Measurements from ENCODE around the gene RGS9BP. TPM values are rescaled to one million over a fixed set of nuclear protein-coding genes. Genes with fewer than 3 reads are reported as not detected.
"Not testable (repeated sequence)": the region's sequence is repeated elsewhere in the genome, so short reads cannot be mapped to it uniquely, and the experiment has no call there.

RGS9BP gene
- total RNA-seq, 1 experiment from 2014 or later = 0.13 TPM

GRCh38 chr19:32695506-32695905 is 19.9 kb downstream of the RGS9BP start:
- not testable (repeated sequence) for H2BK120ac ChIP-seq (ENCODE audit: low read depth, low read length, poor library complexity, severe bottlenecking); H3K9me3 ChIP-seq (ENCODE audit: control insufficient read depth, low read depth, low read length); H3K18ac ChIP-seq (ENCODE audit: insufficient read length, low read depth, low read length); H2AFZ ChIP-seq (ENCODE audit: low read length); H3K9ac ChIP-seq (ENCODE audit: extremely low read depth, insufficient read length, low read length); H3K56ac ChIP-seq (ENCODE audit: insufficient read length, low read depth, low read length); H3K23ac ChIP-seq (ENCODE audit: insufficient read length, low read depth, low read length); H4K20me1 ChIP-seq (ENCODE audit: control insufficient read depth, insufficient read depth, insufficient read length); H3K4me1 ChIP-seq (ENCODE audit: insufficient read depth, low read length); H3K4ac ChIP-seq (ENCODE audit: low read depth, low read length); H3K27me3 ChIP-seq (ENCODE audit: insufficient read depth, low read length); H2BK20ac ChIP-seq (ENCODE audit: low read depth, low read length, poor library complexity, severe bottlenecking); H3K27ac ChIP-seq (ENCODE audit: insufficient read length, low read depth, low read length); H2BK5ac ChIP-seq (ENCODE audit: insufficient read length, low read length); H3K23me2 ChIP-seq (ENCODE audit: insufficient read length, low read depth, low read length, poor library complexity, severe bottlenecking); H2BK12ac ChIP-seq (ENCODE audit: insufficient read length, low read depth, low read length); H3K4me3 Mint-ChIP-seq; H4K5ac ChIP-seq (ENCODE audit: insufficient read length, low read depth, low read length); H2AK5ac ChIP-seq (ENCODE audit: insufficient read length, low read length); H3K79me2 ChIP-seq (ENCODE audit: insufficient read depth, low read length); H3K14ac ChIP-seq (ENCODE audit: insufficient read depth, low read length); H3K79me1 ChIP-seq (ENCODE audit: insufficient read depth, low read depth, low read length, poor library complexity, severe bottlenecking); H2BK15ac ChIP-seq (ENCODE audit: low read depth, low read length); H3K27ac Mint-ChIP-seq; DNase-seq; H3K4me2 ChIP-seq (ENCODE audit: insufficient read depth, insufficient read length, low read length); H4K91ac ChIP-seq (ENCODE audit: insufficient read length, low read depth, low read length); H4K8ac ChIP-seq (replicated peaks; ENCODE audit: insufficient read length, low read depth, low read length); H3T11ph ChIP-seq (ENCODE audit: low read length)
- H3K9me3 Mint-ChIP-seq = peaks cover 9 to 17% of the 10 kb centered on the region in 2 experiments; a peak in 4 of 5 replicates
- H3K27me3 Mint-ChIP-seq (ENCODE audit: low read depth) = peaks cover 14% of the 10 kb centered on the region
- no CpG with 5 or more reads among the region's 6 CpGs for WGBS (ENCODE audit: extremely low coverage, insufficient read length, low lambda C conversion rate)
- peaks cover 33 to 44% of the 10 kb centered on the region in 2 experiments for H3K4me1 Mint-ChIP-seq
- peaks cover 5 to 31% (median 23%) of the 10 kb centered on the region in 3 experiments for H3K36me3 Mint-ChIP-seq (ENCODE audit: insufficient read depth in 1 of 3, low read depth in 3 of 3)

- not testable (repeated sequence) for H4K91ac ChIP-seq (ENCODE audit: insufficient read length, low read depth, low read length); H4K20me1 ChIP-seq (ENCODE audit: control insufficient read depth, insufficient read depth, insufficient read length); H3K23ac ChIP-seq (ENCODE audit: insufficient read length, low read depth, low read length); H4K8ac ChIP-seq (replicated peaks; ENCODE audit: insufficient read length, low read depth, low read length); H2AK5ac ChIP-seq (ENCODE audit: insufficient read length, low read length); DNase-seq; H4K5ac ChIP-seq (ENCODE audit: insufficient read length, low read depth, low read length); H2BK20ac ChIP-seq (ENCODE audit: low read depth, low read length, poor library complexity, severe bottlenecking); H3K27me3 ChIP-seq (ENCODE audit: insufficient read depth, low read length); H3K79me1 ChIP-seq (ENCODE audit: insufficient read depth, low read depth, low read length, poor library complexity, severe bottlenecking); H2BK5ac ChIP-seq (ENCODE audit: insufficient read length, low read length); H3K9me3 ChIP-seq (ENCODE audit: control insufficient read depth, low read depth, low read length); H3K27ac Mint-ChIP-seq; H3K79me2 ChIP-seq (ENCODE audit: insufficient read depth, low read length); H3K4me2 ChIP-seq (ENCODE audit: insufficient read depth, insufficient read length, low read length); H3K4me1 ChIP-seq (ENCODE audit: insufficient read depth, low read length); H3K27ac ChIP-seq (ENCODE audit: insufficient read length, low read depth, low read length); H2BK15ac ChIP-seq (ENCODE audit: low read depth, low read length); H2AFZ ChIP-seq (ENCODE audit: low read length); H3K4me3 Mint-ChIP-seq; H3K4ac ChIP-seq (ENCODE audit: low read depth, low read length); H2BK12ac ChIP-seq (ENCODE audit: insufficient read length, low read depth, low read length); H3K18ac ChIP-seq (ENCODE audit: insufficient read length, low read depth, low read length); H2BK120ac ChIP-seq (ENCODE audit: low read depth, low read length, poor library complexity, severe bottlenecking); H3K23me2 ChIP-seq (ENCODE audit: insufficient read length, low read depth, low read length, poor library complexity, severe bottlenecking); H3T11ph ChIP-seq (ENCODE audit: low read length); H3K56ac ChIP-seq (ENCODE audit: insufficient read length, low read depth, low read length); H3K9ac ChIP-seq (ENCODE audit: extremely low read depth, insufficient read length, low read length); H3K14ac ChIP-seq (ENCODE audit: insufficient read depth, low read length)
- peaks cover 11% of the 10 kb centered on the region for H3K27me3 Mint-ChIP-seq (ENCODE audit: low read depth)
- H3K36me3 Mint-ChIP-seq (ENCODE audit: insufficient read depth in 1 of 3, low read depth in 3 of 3) = peaks cover 5 to 31% (median 23%) of the 10 kb centered on the region in 3 experiments
- peaks cover 9 to 17% of the 10 kb centered on the region in 2 experiments; a peak in 4 of 5 replicates for H3K9me3 Mint-ChIP-seq
- WGBS (ENCODE audit: extremely low coverage, insufficient read length, low lambda C conversion rate) = no CpG with 5 or more reads among the region's 3 CpGs
- H3K4me1 Mint-ChIP-seq = peaks cover 33 to 39% of the 10 kb centered on the region in 2 experiments
Measured at GRCh38 chr19:32696771-32697170, 21.1 kb downstream of the RGS9BP start.

All from H9 (cell line).